GM12878 (cell line): Measurements from ENCODE around the gene DISP2. TPM values are rescaled to one million over a fixed set of nuclear protein-coding genes. Genes with fewer than 3 reads are reported as not detected.

Source experiments
- ATF3 ChIP-seq: IDR thresholded peaks from 2 replicates; pipeline ENCODE4 v1.6.1; 2011; ENCODE audit warnings: low read depth, mild to moderate bottlenecking, low read length, moderate library complexity, borderline replicate concordance; ENCODE audit errors: extremely low read depth
- BACH1 ChIP-seq: fragments of 450-650 bp; IDR thresholded peaks from 2 replicates; pipeline ENCODE4 v1.6.1; 2017; ENCODE audit warnings: mild to moderate bottlenecking, borderline replicate concordance
- GABPA ChIP-seq: IDR thresholded peaks from 2 replicates; pipeline ENCODE4 v1.6.1; 2014; ENCODE audit warnings: antibody characterized with exemption, low read depth, mild to moderate bottlenecking, inconsistent platforms
- HDGF ChIP-seq: fragments of 450-650 bp; IDR thresholded peaks from 2 replicates; pipeline ENCODE4 v1.6.1; 2016; ENCODE audit warnings: antibody characterized with exemption
- RBBP5 ChIP-seq: fragments of 200-600 bp; sonication (generic); conservative IDR thresholded peaks from 2 replicates; pipeline ENCODE4 v1.6.1; 2016
- RFX5 ChIP-seq: IDR thresholded peaks from 2 replicates; pipeline ENCODE4 v1.6.1; 2011; ENCODE audit warnings: low read depth, low read length, improper control_type of control experiment
- SMAD1 ChIP-seq: fragments of 450-650 bp; IDR thresholded peaks from 2 replicates; pipeline ENCODE4 v1.6.1; 2018; ENCODE audit warnings: mild to moderate bottlenecking, low read depth; ENCODE audit not compliant: partially characterized antibody
- SMAD5 ChIP-seq: IDR thresholded peaks from 2 replicates; pipeline ENCODE4 v1.6.1; 2016; ENCODE audit warnings: antibody characterized with exemption, low read depth
- STAT3 ChIP-seq: IDR thresholded peaks from 2 replicates; pipeline ENCODE4 v1.6.1; 2011; ENCODE audit warnings: low read depth, low read length, improper control_type of control experiment
- ZBTB33 ChIP-seq: fragments of 450-650 bp; IDR thresholded peaks from 2 replicates; pipeline ENCODE4 v1.6.1; 2017; ENCODE audit warnings: mild to moderate bottlenecking
- polyA plus RNA-seq, 11 experiments: library from polyadenylated mRNA; depleted of rRNA in 4 of 11; unstranded in 6 of 11; stranded (reverse) in 5 of 11; fragments of >200 nt; fragmentation: Nextera tagmentation in 4 of 11; fragmentation: Illumina TruSeq in 1 of 11; extraction: Ambion mirVana in 4 of 11; extraction: Trizol in 1 of 11; gene quantifications; 1 replicate in 1 of 11; 2 replicates in 10 of 11; pipeline versions ENCODE4 v1.2.1 to v1.2.3, GENCODE V29; 2011 to 2016; ENCODE audit warnings: inconsistent platforms in 2 of 11, missing spikeins in 2 of 11, low read depth in 1 of 11
- total RNA-seq, 4 experiments: library from RNA; depleted of rRNA in 3 of 4; stranded (reverse); fragments of >200 nt in 3 of 4; fragmentation: Illumina TruSeq in 1 of 4; extraction: Trizol in 1 of 4; gene quantifications; 2 replicates each; pipeline versions ENCODE4 v1.2.1 to v1.2.3, GENCODE V29; 2013 to 2021
- TF ChIP-seq, protein P1 (sequence below): fragments of 450-650 bp; IDR thresholded peaks from 2 replicates; pipeline ENCODE4 v1.6.1; 2016; ENCODE audit warnings: mild to moderate bottlenecking, moderate library complexity, borderline replicate concordance

Gene DISP2
- total and polyA plus RNA-seq, 10 of the 15 experiments (the other 5 are each of a cell fraction or from before 2014, with no cell fraction given) = under 0.01 to 0.20 (median 0.12) TPM; not detected in 7

DNA sequence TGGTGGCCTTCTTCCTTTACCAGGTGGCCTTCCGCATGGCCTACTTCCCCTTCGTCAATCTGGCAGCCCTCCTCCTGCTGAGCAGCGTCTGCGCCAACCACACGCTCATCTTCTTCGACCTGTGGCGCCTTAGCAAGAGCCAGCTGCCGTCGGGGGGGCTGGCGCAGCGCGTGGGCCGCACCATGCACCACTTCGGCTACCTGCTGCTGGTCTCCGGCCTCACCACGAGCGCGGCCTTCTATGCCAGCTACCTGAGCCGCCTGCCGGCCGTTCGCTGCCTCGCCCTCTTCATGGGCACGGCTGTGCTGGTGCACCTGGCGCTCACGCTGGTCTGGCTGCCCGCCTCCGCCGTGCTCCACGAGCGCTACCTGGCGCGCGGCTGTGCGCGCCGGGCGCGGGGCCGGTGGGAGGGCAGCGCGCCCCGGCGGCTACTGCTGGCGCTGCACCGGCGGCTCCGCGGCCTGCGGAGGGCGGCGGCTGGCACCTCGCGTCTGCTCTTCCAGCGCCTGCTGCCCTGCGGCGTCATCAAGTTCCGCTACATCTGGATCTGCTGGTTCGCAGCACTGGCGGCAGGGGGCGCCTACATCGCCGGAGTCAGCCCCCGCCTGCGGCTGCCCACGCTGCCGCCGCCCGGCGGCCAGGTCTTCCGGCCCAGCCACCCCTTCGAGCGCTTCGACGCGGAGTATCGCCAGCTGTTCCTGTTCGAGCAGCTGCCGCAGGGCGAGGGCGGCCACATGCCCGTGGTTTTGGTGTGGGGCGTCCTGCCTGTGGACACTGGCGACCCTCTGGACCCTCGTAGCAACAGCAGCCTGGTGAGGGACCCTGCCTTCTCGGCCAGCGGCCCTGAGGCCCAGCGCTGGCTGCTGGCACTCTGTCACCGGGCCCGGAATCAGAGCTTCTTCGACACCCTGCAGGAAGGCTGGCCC lies 9.9 kb downstream of the DISP2 start (continued):
- no peak for TF ChIP-seq ATF3
- TF ChIP-seq SMAD5 = no peak
- TF ChIP-seq GABPA = no peak
- 0 out of 2 replicates have a peak, but pooled peaks have one; percentile 27 for TF ChIP-seq BACH1
- TF ChIP-seq SMAD1 = no peak
- no peak for TF ChIP-seq RBBP5
- TF ChIP-seq STAT3 = no peak
- TF ChIP-seq ZBTB33 = no peak
- TF ChIP-seq HDGF = no peak
- TF ChIP-seq, protein P1, sequence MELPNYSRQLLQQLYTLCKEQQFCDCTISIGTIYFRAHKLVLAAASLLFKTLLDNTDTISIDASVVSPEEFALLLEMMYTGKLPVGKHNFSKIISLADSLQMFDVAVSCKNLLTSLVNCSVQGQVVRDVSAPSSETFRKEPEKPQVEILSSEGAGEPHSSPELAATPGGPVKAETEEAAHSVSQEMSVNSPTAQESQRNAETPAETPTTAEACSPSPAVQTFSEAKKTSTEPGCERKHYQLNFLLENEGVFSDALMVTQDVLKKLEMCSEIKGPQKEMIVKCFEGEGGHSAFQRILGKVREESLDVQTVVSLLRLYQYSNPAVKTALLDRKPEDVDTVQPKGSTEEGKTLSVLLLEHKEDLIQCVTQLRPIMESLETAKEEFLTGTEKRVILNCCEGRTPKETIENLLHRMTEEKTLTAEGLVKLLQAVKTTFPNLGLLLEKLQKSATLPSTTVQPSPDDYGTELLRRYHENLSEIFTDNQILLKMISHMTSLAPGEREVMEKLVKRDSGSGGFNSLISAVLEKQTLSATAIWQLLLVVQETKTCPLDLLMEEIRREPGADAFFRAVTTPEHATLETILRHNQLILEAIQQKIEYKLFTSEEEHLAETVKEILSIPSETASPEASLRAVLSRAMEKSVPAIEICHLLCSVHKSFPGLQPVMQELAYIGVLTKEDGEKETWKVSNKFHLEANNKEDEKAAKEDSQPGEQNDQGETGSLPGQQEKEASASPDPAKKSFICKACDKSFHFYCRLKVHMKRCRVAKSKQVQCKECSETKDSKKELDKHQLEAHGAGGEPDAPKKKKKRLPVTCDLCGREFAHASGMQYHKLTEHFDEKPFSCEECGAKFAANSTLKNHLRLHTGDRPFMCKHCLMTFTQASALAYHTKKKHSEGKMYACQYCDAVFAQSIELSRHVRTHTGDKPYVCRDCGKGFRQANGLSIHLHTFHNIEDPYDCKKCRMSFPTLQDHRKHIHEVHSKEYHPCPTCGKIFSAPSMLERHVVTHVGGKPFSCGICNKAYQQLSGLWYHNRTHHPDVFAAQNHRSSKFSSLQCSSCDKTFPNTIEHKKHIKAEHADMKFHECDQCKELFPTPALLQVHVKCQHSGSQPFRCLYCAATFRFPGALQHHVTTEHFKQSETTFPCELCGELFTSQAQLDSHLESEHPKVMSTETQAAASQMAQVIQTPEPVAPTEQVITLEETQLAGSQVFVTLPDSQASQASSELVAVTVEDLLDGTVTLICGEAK = no peak
- no peak for TF ChIP-seq RFX5
